Dermis blood vessel endothelial cell (primary cell): ENCODE data around the gene DBP. TPM values are rescaled to one million over a fixed set of nuclear protein-coding genes. Genes with fewer than 3 reads are reported as not detected.

Source experiments
- total RNA-seq: library from RNA; depleted of rRNA; stranded (reverse); fragments of >200 nt; gene quantifications from 2 replicates; pipeline ENCODE4 v1.2.3, GENCODE V29; 2014

DBP gene
- total RNA-seq, 1 donor from 2014 or later = 3.1 TPM

Other genes starting within 250 kb of the DBP start
- 37.6 and 70.8 TPM in 2 replicates for gene KDELR1, start 245.8 kb downstream of the DBP start, total RNA-seq
- gene GRIN2D, start 243.7 kb downstream of the DBP start, total RNA-seq = 0.51 and 0.79 TPM in 2 replicates
- 41.4 and 57.9 TPM in 2 replicates for gene GRWD1, start 191.4 kb downstream of the DBP start, total RNA-seq
- 0.33 and 0.51 TPM in 2 replicates for gene KCNJ14, start 181.8 kb downstream of the DBP start, total RNA-seq
- 63.1 and 89.0 TPM in 2 replicates for gene CYTH2, start 168.0 kb downstream of the DBP start, total RNA-seq
- gene LMTK3, start 125.5 kb downstream of the DBP start, total RNA-seq = 0.14 TPM in 1 of 2 replicates, not detected in the other
- 0.42 TPM in 1 of 2 replicates, not detected in the other for gene SULT2B1, start 85.2 kb downstream of the DBP start, total RNA-seq
- not detected in 2 replicates for gene SPACA4, start 30.6 kb downstream of the DBP start, total RNA-seq
- 0.51 TPM in 1 of 2 replicates, not detected in the other for gene FAM83E, start 22.3 kb downstream of the DBP start, total RNA-seq
- gene RPL18, start 18.2 kb downstream of the DBP start, total RNA-seq = 1,626 and 2,230 TPM in 2 replicates
- gene SPHK2, start 17.9 kb downstream of the DBP start, total RNA-seq = 8.8 and 12.6 TPM in 2 replicates
- 1.7 and 4.8 TPM in 2 replicates for gene CA11, start 8.8 kb upstream of the DBP start, total RNA-seq
- 0.05 TPM in 1 of 2 replicates, not detected in the other for gene NTN5, start 35.6 kb upstream of the DBP start, total RNA-seq
- not detected in 2 replicates for gene FUT2, start 58.6 kb upstream of the DBP start, total RNA-seq
- 0.09 and 0.51 TPM in 2 replicates for gene MAMSTR, start 82.3 kb upstream of the DBP start, total RNA-seq
- 130 and 154 TPM in 2 replicates for gene RASIP1, start 103.2 kb upstream of the DBP start, total RNA-seq
- gene IZUMO1, start 109.5 kb upstream of the DBP start, total RNA-seq = 0.17 and 0.28 TPM in 2 replicates
- 8.1 and 10.9 TPM in 2 replicates for gene FUT1, start 115.3 kb upstream of the DBP start, total RNA-seq
- not detected in 2 replicates for gene FGF21, start 118.1 kb upstream of the DBP start, total RNA-seq
- 40.7 and 56.7 TPM in 2 replicates for gene BCAT2, start 173.7 kb upstream of the DBP start, total RNA-seq
- 1.5 and 8.0 TPM in 2 replicates for gene HSD17B14, start 199.1 kb upstream of the DBP start, total RNA-seq
- 2.6 and 6.5 TPM in 2 replicates for gene PLEKHA4, start 231.2 kb upstream of the DBP start, total RNA-seq
- 39.2 and 59.6 TPM in 2 replicates for gene PPP1R15A, start 235.0 kb upstream of the DBP start, total RNA-seq